ENCODE measurements around the gene PSMB10.
"Not testable (repeated sequence)": the region's sequence is repeated elsewhere in the genome, so short reads cannot be mapped to it uniquely, and the experiment has no call there.

DNA sequence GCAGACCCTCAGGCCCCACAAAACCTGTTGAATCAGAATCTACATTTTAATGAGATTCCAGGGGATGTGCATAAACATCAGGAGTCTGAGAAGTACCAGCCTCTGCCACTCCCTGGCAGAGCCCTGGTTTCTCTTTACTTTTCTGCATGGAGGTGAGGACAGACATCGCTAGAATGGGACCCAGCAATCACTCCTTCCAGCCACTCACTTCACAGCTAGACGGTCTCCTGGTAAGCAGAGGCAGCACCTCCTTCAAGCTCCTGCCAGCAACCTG is 21.2 kb downstream of the PSMB10 start:
- TF ChIP-seq, protein P1, sequence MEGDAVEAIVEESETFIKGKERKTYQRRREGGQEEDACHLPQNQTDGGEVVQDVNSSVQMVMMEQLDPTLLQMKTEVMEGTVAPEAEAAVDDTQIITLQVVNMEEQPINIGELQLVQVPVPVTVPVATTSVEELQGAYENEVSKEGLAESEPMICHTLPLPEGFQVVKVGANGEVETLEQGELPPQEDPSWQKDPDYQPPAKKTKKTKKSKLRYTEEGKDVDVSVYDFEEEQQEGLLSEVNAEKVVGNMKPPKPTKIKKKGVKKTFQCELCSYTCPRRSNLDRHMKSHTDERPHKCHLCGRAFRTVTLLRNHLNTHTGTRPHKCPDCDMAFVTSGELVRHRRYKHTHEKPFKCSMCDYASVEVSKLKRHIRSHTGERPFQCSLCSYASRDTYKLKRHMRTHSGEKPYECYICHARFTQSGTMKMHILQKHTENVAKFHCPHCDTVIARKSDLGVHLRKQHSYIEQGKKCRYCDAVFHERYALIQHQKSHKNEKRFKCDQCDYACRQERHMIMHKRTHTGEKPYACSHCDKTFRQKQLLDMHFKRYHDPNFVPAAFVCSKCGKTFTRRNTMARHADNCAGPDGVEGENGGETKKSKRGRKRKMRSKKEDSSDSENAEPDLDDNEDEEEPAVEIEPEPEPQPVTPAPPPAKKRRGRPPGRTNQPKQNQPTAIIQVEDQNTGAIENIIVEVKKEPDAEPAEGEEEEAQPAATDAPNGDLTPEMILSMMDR (IDR thresholded peaks at IDR 0.05; ENCODE audit: low read depth, low read length) = not testable (repeated sequence)
- not testable (repeated sequence) for TF ChIP-seq POLR2A (IDR thresholded peaks at IDR 0.05; ENCODE audit: extremely low read depth, insufficient read length)

Data from NB4 (cell line).